NB4 (cell line): ENCODE data around the gene ELK3.

ENCODE experiments used
- DNase-seq: peaks from one replicate; pipeline ENCODE4 v3.0.0; 2010; ENCODE audit warnings: low read depth
- H3K4me3 ChIP-seq: one replicate; pipeline ENCODE4 v1.5.1; 2011; ENCODE audit warnings: mild to moderate bottlenecking, low read depth, low read length, moderate library complexity
- MAX ChIP-seq: IDR thresholded peaks from 2 replicates; pipeline ENCODE4 v1.6.1; 2011; ENCODE audit warnings: low read depth, low read length
- MYC ChIP-seq: IDR thresholded peaks from 2 replicates; pipeline ENCODE4 v1.6.1; 2011; ENCODE audit warnings: low read depth, low read length
- POLR2A ChIP-seq: IDR thresholded peaks from 2 replicates; pipeline ENCODE4 v1.6.1; 2011; ENCODE audit warnings: mild to moderate bottlenecking; ENCODE audit not compliant: insufficient read length; ENCODE audit errors: extremely low read depth
- TF ChIP-seq, protein P1 (sequence below): IDR thresholded peaks from one replicate; pipeline ENCODE4 v1.5.1; 2012; ENCODE audit warnings: low read depth, low read length

Gene ELK3

DNA sequence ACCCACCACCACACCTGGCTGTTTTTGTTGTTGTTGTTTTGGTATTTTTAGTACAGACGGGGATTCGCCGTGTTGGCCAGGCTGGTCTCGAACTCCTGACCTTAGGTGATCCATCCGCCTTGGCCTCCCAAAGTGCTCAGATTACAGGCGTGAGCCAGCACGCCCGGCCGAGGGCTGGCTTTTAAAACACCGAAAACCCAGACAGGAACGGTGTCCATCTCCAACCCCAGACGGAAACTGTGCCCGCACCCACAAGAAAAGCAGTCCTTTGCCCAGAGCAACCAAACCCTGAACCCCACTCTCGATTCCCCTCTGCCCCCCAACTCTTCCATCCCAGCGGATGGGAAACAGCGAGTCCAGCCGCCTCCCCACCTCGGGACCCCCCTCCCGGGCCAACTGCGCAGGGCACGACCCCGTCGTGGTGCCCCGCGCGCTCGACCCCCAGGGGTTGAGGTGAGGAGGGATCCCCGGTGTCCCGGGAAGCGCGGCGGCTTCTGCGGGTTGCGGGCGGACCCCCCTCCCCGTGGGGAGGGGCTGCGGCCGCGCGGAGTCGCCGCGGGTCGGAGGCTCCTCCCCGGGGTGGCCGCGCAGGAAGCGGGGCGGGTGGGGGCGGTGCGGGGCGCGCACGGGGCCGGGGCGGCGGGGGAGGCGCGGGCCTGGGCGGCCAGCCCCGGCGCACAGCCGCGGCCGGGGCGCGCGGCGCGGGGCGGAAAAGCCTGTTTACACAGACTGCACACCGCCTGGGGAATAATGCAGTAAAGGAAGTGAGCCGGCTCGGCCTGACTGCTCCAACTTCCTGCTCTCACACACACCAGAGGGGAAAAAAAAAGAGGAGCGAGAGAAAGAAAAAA is at the start of gene ELK3:
ELK3 (plus strand) TSS at position 651 of the 851 bp plus-strand sequence.
- H3K4me3 ChIP-seq, result peak within 1 kb of the TSS; percentile 95
- TF ChIP-seq MAX, result 0 out of 2 replicates have a peak, but pooled peaks have one; percentile 37
- TF ChIP-seq POLR2A, result no peak
- peak; percentile 16; the same call in 1 of the 2 replicates for TF ChIP-seq MYC
- DNase-seq, result peak; percentile 87

- TF ChIP-seq MYC (no peak), POLR2A (no peak), MAX (no peak)
- TF ChIP-seq, protein P1, sequence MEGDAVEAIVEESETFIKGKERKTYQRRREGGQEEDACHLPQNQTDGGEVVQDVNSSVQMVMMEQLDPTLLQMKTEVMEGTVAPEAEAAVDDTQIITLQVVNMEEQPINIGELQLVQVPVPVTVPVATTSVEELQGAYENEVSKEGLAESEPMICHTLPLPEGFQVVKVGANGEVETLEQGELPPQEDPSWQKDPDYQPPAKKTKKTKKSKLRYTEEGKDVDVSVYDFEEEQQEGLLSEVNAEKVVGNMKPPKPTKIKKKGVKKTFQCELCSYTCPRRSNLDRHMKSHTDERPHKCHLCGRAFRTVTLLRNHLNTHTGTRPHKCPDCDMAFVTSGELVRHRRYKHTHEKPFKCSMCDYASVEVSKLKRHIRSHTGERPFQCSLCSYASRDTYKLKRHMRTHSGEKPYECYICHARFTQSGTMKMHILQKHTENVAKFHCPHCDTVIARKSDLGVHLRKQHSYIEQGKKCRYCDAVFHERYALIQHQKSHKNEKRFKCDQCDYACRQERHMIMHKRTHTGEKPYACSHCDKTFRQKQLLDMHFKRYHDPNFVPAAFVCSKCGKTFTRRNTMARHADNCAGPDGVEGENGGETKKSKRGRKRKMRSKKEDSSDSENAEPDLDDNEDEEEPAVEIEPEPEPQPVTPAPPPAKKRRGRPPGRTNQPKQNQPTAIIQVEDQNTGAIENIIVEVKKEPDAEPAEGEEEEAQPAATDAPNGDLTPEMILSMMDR, result no peak
- DNase-seq, result no peak
- H3K4me3 ChIP-seq, result no peak overlapping the region
These were observed 47.4 kb upstream of the ELK3 start for GRCh38 chr12:96146747-96147146.

DNA sequence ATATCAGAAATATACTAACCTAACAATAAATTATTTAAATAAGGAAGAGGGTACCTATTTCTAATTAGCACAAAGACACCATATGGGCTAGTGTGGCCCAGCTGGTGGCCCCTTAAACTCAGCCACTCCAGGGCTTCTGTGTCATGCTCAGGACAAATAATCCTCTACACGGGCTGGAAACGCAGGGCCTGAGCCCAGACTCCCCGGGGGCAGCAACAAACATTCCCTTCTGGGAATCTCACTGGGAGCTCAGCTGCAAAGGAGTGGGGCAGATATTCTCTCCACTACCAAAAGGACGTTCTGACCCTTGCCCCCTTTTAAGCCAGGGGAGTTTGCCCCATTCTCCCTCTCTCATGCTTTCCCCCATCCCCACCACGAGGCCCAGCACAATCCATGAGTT is 43.7 kb upstream of the ELK3 start:
- TF ChIP-seq, protein P1, result no peak
- TF ChIP-seq MYC (no peak), POLR2A (no peak), MAX (no peak)
- DNase-seq, result no peak
- H3K4me3 ChIP-seq, result no peak overlapping the region

GRCh38 chr12:96152164-96152563 is 42.0 kb upstream of the ELK3 start:
- TF ChIP-seq, protein P1, result no peak
- no peak for TF ChIP-seq MYC
- TF ChIP-seq POLR2A, result no peak
- no peak for TF ChIP-seq MAX
- no peak overlapping the region for H3K4me3 ChIP-seq
- DNase-seq, result no peak

- DNase-seq, result no peak
- TF ChIP-seq MAX, result no peak
- TF ChIP-seq, protein P1, result no peak
- TF ChIP-seq POLR2A, result no peak
- TF ChIP-seq MYC, result no peak
- no peak overlapping the region for H3K4me3 ChIP-seq
These were observed 40.9 kb upstream of the ELK3 start for GRCh38 chr12:96153131-96153725.

DNA sequence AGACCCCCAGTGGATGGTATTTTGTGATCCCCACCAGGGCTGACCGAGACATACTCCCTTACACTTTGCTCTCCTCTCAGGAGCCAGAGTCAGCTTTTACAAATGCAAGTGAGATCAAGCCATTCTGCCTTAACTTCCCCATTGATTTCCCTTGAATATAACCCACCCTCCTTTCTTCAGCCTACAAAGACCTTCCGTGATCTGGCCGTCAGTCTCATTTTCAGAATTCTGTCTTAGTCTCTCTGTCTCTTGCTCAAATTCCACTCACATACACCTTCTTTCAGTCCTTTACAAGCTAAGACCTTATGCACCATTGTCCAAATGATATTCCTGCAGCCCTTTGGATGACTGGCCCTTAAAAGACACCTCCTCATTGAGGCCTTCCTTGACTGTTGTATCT is 39.0 kb upstream of the ELK3 start:
- TF ChIP-seq POLR2A, result no peak
- TF ChIP-seq, protein P1, result no peak
- no peak for TF ChIP-seq MYC
- TF ChIP-seq MAX, result no peak
- no peak overlapping the region for H3K4me3 ChIP-seq
- DNase-seq, result no peak
